ENCODE data around the gene CACNA2D4.
A peak's percentile ranks its signal among the peaks of the same experiment; 100 is the strongest.

CACNA2D4 gene

GRCh38 chr12:1800401-1801302, 117.8 kb downstream of the CACNA2D4 start:
- no peak overlapping the region for H3K4me3 ChIP-seq (ENCODE audit: low read depth, low read length)
- no peak for DNase-seq (ENCODE audit: low read depth)
- peak; percentile 66 for TF ChIP-seq CTCF (IDR thresholded peaks at IDR 0.05; ENCODE audit: low read depth, low read length, missing control alignments)

- no peak for DNase-seq (ENCODE audit: low read depth)
- TF ChIP-seq CTCF (IDR thresholded peaks at IDR 0.05; ENCODE audit: low read depth, low read length, missing control alignments), result no peak
- no peak overlapping the region for H3K4me3 ChIP-seq (ENCODE audit: low read depth, low read length)
Observed at GRCh38 chr12:1799882-1800400, 118.5 kb downstream of the CACNA2D4 start.

- no peak for TF ChIP-seq CTCF (IDR thresholded peaks at IDR 0.05; ENCODE audit: low read depth, low read length, missing control alignments)
- no peak for DNase-seq (ENCODE audit: low read depth)
- H3K4me3 ChIP-seq (ENCODE audit: low read depth, low read length), result no peak overlapping the region
Observed at GRCh38 chr12:1799051-1799881, 119.2 kb downstream of the CACNA2D4 start.

GRCh38 chr12:1798641-1799020, 119.8 kb downstream of the CACNA2D4 start:
- no peak overlapping the region for H3K4me3 ChIP-seq (ENCODE audit: low read depth, low read length)
- TF ChIP-seq CTCF (IDR thresholded peaks at IDR 0.05; ENCODE audit: low read depth, low read length, missing control alignments), result no peak
- no peak for DNase-seq (ENCODE audit: low read depth)

- no peak for DNase-seq (ENCODE audit: low read depth)
- no peak for TF ChIP-seq CTCF (IDR thresholded peaks at IDR 0.05; ENCODE audit: low read depth, low read length, missing control alignments)
- no peak overlapping the region for H3K4me3 ChIP-seq (ENCODE audit: low read depth, low read length)
Observed at GRCh38 chr12:1797991-1798640, 120.3 kb downstream of the CACNA2D4 start.

- no peak for DNase-seq (ENCODE audit: low read depth)
- TF ChIP-seq CTCF (IDR thresholded peaks at IDR 0.05; ENCODE audit: low read depth, low read length, missing control alignments), result no peak
- H3K4me3 ChIP-seq (ENCODE audit: low read depth, low read length), result peak overlapping the region; percentile 53
Observed at GRCh38 chr12:1797011-1797901, 121.2 kb downstream of the CACNA2D4 start.
